Nephron progenitor cell (in vitro differentiated cells): Measurements from ENCODE around the gene ERG.

Experiments used
- DNase-seq: peaks from one replicate; pipeline ENCODE4 v3.0.0; 2021
- H3K27ac Mint-ChIP-seq: 2 replicates; pipeline ENCODE4 v1.8.0; 2021; ENCODE audit warnings: mild to moderate bottlenecking, moderate library complexity, mixed read lengths
- H3K27me3 Mint-ChIP-seq: 2 replicates; pipeline ENCODE4 v1.8.0; 2021; ENCODE audit warnings: mild to moderate bottlenecking, low read depth, mixed read lengths; ENCODE audit not compliant: poor library complexity
- H3K36me3 Mint-ChIP-seq: 2 replicates; pipeline ENCODE4 v1.8.0; 2021; ENCODE audit warnings: low read depth, mixed read lengths
- H3K4me1 Mint-ChIP-seq: 2 replicates; pipeline ENCODE4 v1.8.0; 2021; ENCODE audit warnings: mixed read lengths
- H3K4me3 Mint-ChIP-seq: 2 replicates; pipeline ENCODE4 v1.8.0; 2021; ENCODE audit warnings: mild to moderate bottlenecking, moderate library complexity, mixed read lengths
- H3K9me3 Mint-ChIP-seq: 2 replicates; pipeline ENCODE4 v1.8.0; 2021; ENCODE audit warnings: mild to moderate bottlenecking, moderate library complexity, mixed read lengths
- TF ChIP-seq, protein P1 (sequence below): fragments of 200-600 bp; sonication (generic); IDR thresholded peaks from 2 replicates; pipeline ENCODE4 v1.5.0; 2021; ENCODE audit warnings: antibody characterized with exemption

Gene ERG

DNA sequence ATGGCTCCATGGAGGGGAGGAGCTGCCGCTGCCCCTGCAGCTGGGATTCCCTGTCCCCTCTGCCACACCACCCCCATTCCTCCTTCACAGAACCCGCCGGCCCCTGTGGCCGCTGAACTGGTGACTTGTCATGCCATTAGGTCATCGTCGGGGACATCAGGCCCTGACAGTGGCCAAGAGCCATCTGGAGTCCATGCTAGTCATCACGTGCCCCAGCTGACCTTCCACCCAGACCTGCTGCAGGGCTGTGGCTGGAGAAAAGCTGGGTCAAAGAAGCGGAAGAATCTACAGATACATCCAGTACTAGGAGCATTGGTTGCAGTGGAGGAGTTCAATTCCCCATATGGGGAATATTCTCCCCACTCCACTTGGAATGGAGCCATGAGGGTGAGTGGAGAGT lies 163.4 kb downstream of the ERG start:
- TF ChIP-seq, protein P1, sequence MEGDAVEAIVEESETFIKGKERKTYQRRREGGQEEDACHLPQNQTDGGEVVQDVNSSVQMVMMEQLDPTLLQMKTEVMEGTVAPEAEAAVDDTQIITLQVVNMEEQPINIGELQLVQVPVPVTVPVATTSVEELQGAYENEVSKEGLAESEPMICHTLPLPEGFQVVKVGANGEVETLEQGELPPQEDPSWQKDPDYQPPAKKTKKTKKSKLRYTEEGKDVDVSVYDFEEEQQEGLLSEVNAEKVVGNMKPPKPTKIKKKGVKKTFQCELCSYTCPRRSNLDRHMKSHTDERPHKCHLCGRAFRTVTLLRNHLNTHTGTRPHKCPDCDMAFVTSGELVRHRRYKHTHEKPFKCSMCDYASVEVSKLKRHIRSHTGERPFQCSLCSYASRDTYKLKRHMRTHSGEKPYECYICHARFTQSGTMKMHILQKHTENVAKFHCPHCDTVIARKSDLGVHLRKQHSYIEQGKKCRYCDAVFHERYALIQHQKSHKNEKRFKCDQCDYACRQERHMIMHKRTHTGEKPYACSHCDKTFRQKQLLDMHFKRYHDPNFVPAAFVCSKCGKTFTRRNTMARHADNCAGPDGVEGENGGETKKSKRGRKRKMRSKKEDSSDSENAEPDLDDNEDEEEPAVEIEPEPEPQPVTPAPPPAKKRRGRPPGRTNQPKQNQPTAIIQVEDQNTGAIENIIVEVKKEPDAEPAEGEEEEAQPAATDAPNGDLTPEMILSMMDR, result no peak
- H3K4me1 Mint-ChIP-seq, result peaks cover 9% of the 10 kb centered on the region
- DNase-seq, result no peak
- no peaks in the 10 kb centered on the region for H3K36me3 Mint-ChIP-seq
- peaks cover 10% of the 10 kb centered on the region for H3K27me3 Mint-ChIP-seq
- H3K9me3 Mint-ChIP-seq, result peaks cover 4% of the 10 kb centered on the region
- H3K27ac Mint-ChIP-seq, result no peak overlapping the region
- no peak overlapping the region for H3K4me3 Mint-ChIP-seq

DNA sequence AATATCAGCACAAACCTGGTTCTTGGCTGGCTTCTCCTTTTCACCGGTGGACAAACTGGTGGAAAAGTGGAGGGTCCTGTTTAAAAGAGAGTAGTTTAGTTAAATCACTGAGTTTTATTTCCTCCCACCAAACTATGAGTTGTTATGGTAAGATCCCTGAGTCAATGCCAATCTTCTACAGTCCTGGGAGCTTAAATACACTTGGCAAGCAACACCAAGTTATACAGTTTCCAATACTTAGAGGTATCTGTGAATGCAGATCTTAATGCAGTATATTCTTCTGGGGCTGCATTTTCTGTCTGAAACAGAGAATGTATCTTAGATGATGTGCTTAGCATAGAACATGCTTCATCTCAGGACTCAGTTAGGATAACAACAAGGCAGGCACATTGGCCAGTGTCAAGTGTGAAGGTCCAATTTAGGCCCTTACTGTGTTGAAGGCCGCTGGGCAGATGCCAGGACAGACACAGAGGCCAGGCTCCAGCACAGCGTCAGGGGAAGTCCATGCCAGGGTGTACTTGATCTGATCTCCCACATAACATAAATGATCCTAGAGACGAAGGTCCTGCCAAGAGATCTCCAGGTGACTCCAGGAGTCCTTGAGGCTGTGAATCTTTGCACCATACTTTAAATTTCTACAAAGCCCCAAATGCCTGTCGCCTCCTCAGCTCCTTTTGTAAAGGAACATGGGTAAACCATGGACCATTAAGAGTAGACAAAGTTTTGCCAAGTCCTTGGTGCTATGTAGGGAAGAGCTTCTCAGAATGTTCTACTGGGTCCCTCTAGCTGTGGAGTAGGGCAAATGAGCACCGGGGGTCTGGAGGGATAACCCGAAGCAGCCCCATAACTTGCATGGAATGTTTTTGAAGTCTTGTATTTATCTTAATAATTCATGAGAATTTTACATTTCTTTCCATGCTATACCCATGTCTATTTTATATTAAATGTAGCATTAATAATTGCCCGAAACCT lies 164.7 kb downstream of the ERG start:
- no peak overlapping the region for H3K4me3 Mint-ChIP-seq
- DNase-seq, result no peak
- H3K27ac Mint-ChIP-seq, result no peak overlapping the region
- peaks cover 4% of the 10 kb centered on the region for H3K9me3 Mint-ChIP-seq
- TF ChIP-seq, protein P1, result no peak
- no peaks in the 10 kb centered on the region for H3K36me3 Mint-ChIP-seq
- H3K27me3 Mint-ChIP-seq, result peaks cover 3% of the 10 kb centered on the region
- H3K4me1 Mint-ChIP-seq, result peaks cover 9% of the 10 kb centered on the region

DNA sequence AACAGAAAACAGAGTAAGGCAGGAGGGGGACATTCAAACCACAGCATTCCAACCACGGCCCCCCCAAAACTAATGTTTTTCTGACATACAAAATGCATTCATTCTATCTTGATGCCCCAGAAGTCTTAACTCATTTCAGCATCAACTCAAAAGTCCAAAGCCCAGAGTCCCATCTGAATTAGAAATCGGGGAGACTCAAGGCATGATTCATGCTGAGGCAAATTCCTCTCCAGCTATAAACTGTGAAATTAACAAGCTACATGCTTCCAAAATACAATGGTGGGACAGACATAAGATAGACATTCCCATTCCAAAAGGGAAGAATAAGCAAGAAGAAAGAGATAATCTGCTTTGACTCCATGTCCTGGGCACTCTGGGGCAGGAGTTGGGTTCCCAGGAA lies 167.6 kb downstream of the ERG start:
- TF ChIP-seq, protein P1, result no peak
- Mint-ChIP-seq H3K9me3 (peaks cover 4% of the 10 kb centered on the region), H3K4me1 (peaks cover 32% of the 10 kb centered on the region), H3K27ac (no peak overlapping the region), H3K27me3 (no peaks in the 10 kb centered on the region), H3K36me3 (no peaks in the 10 kb centered on the region), H3K4me3 (no peak overlapping the region)
- no peak for DNase-seq
